ENCODE measurements around the gene PIK3CB.

Gene PIK3CB

GRCh38 chr3:138653567-138653966, 181.2 kb downstream of the PIK3CB start:
- H3K27ac ChIP-seq: no peak overlapping the region
- intact Hi-C loops (cut with DNase I; ENCODE audit: low total_unique reads): no loop called here
- DNase-seq: peak in 1 of 2 donors; percentile 23
- TF ChIP-seq, protein P1, sequence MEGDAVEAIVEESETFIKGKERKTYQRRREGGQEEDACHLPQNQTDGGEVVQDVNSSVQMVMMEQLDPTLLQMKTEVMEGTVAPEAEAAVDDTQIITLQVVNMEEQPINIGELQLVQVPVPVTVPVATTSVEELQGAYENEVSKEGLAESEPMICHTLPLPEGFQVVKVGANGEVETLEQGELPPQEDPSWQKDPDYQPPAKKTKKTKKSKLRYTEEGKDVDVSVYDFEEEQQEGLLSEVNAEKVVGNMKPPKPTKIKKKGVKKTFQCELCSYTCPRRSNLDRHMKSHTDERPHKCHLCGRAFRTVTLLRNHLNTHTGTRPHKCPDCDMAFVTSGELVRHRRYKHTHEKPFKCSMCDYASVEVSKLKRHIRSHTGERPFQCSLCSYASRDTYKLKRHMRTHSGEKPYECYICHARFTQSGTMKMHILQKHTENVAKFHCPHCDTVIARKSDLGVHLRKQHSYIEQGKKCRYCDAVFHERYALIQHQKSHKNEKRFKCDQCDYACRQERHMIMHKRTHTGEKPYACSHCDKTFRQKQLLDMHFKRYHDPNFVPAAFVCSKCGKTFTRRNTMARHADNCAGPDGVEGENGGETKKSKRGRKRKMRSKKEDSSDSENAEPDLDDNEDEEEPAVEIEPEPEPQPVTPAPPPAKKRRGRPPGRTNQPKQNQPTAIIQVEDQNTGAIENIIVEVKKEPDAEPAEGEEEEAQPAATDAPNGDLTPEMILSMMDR (IDR thresholded peaks at IDR 0.05): no peak
- no peaks in the 10 kb centered on the region for H3K4me1 ChIP-seq
- H3K9me3 ChIP-seq: no peaks in the 10 kb centered on the region
- no peak overlapping the region for H3K4me3 ChIP-seq
- no peaks in the 10 kb centered on the region for H3K27me3 ChIP-seq
- H3K36me3 ChIP-seq: peaks cover 69 to 88% (median 74%) of the 10 kb centered on the region in 3 donors

GRCh38 chr3:138649134-138649533, 185.6 kb downstream of the PIK3CB start:
- Histone ChIP-seq H3K27ac (no peak overlapping the region), H3K9me3 (peaks cover 0 to 27% (median 18%) of the 10 kb centered on the region in 3 donors), H3K27me3 (no peaks in the 10 kb centered on the region), H3K36me3 (peaks cover 44 to 52% (median 47%) of the 10 kb centered on the region in 3 donors), H3K4me1 (no peaks in the 10 kb centered on the region), H3K4me3 (no peak overlapping the region)
- TF ChIP-seq, protein P1 (IDR thresholded peaks at IDR 0.05): no peak
- intact Hi-C loops (cut with DNase I; ENCODE audit: low total_unique reads): no loop called here
- DNase-seq: no peak

- Histone ChIP-seq H3K4me1 (no peaks in the 10 kb centered on the region), H3K36me3 (peaks cover 26 to 31% (median 28%) of the 10 kb centered on the region in 3 donors), H3K27ac (no peak overlapping the region), H3K4me3 (no peak overlapping the region), H3K9me3 (peaks cover 0 to 52% (median 38%) of the 10 kb centered on the region in 3 donors), H3K27me3 (no peaks in the 10 kb centered on the region)
- intact Hi-C loops (cut with DNase I; ENCODE audit: low total_unique reads): no loop called here
- no peak for DNase-seq
- TF ChIP-seq, protein P1 (IDR thresholded peaks at IDR 0.05): no peak
Measured at GRCh38 chr3:138646513-138646912, 188.2 kb downstream of the PIK3CB start.

GRCh38 chr3:138646008-138646407, 188.7 kb downstream of the PIK3CB start:
- H3K4me3 ChIP-seq: no peak overlapping the region
- no peak for DNase-seq
- H3K9me3 ChIP-seq: peaks cover 0 to 57% (median 38%) of the 10 kb centered on the region in 3 donors
- no peaks in the 10 kb centered on the region for H3K4me1 ChIP-seq
- H3K36me3 ChIP-seq: peaks cover 22 to 27% (median 23%) of the 10 kb centered on the region in 3 donors
- intact Hi-C loops (cut with DNase I; ENCODE audit: low total_unique reads): no loop called here
- H3K27me3 ChIP-seq: no peaks in the 10 kb centered on the region
- H3K27ac ChIP-seq: no peak overlapping the region
- TF ChIP-seq, protein P1 (IDR thresholded peaks at IDR 0.05): no peak

- no peak for DNase-seq
- Histone ChIP-seq H3K4me1 (no peaks in the 10 kb centered on the region), H3K4me3 (no peak overlapping the region), H3K36me3 (peaks cover 0 to 4% (median 0%) of the 10 kb centered on the region in 3 donors), H3K27me3 (no peaks in the 10 kb centered on the region), H3K27ac (no peak overlapping the region), H3K9me3 (peaks cover 0 to 57% (median 38%) of the 10 kb centered on the region in 3 donors)
- TF ChIP-seq, protein P1 (IDR thresholded peaks at IDR 0.05): no peak
- intact Hi-C loops (cut with DNase I; ENCODE audit: low total_unique reads): no loop called here
Measured at GRCh38 chr3:138642927-138643253, 191.8 kb downstream of the PIK3CB start.
